Kidney (tissue), 14 donors: ENCODE measurements around the gene FAT1. TPM values are rescaled to one million over a fixed set of nuclear protein-coding genes. Genes with fewer than 3 reads are reported as not detected.

ENCODE experiments used
- DNase-seq, 5 donors: peaks; one replicate each; pipeline ENCODE4 v3.0.0-alpha.2; 2013 to 2020
- FAIRE-seq: peaks from 2 replicates; lab custom pipeline; 2012; peaks lifted over from hg19 to GRCh38; lab: Jason Lieb, UNC
- H3K27ac ChIP-seq, 2 donors: one replicate each; pipeline ENCODE4 v1.7.0; 2013; ENCODE audit warnings: low read depth in 2 of 2, low read length in 2 of 2, inconsistent platforms in 1 of 2
- H3K27me3 ChIP-seq: one replicate; pipeline ENCODE4 v1.7.1; 2013; ENCODE audit warnings: low read length, inconsistent platforms; ENCODE audit not compliant: control insufficient read depth, insufficient read depth
- H3K36me3 ChIP-seq, 3 donors: one replicate each; pipeline versions ENCODE4 v1.7.0 to v1.7.1; 2013; ENCODE audit warnings: low read length in 3 of 3, control low read depth in 1 of 3, inconsistent platforms in 1 of 3; ENCODE audit not compliant: insufficient read depth in 3 of 3, control insufficient read depth in 2 of 3
- H3K4me1 ChIP-seq, 3 donors: one replicate each; pipeline versions ENCODE4 v1.7.0 to v1.7.1; 2013; ENCODE audit warnings: low read length in 3 of 3, inconsistent platforms in 1 of 3, low read depth in 1 of 3; ENCODE audit not compliant: control insufficient read depth in 2 of 3, insufficient read depth in 2 of 3
- H3K4me3 ChIP-seq, 3 donors: one replicate each; pipeline versions ENCODE4 v1.7.0 to v1.8.1; 2013; ENCODE audit warnings: low read length in 3 of 3, control low read depth in 1 of 3, inconsistent platforms in 1 of 3
- H3K9ac ChIP-seq, 3 donors: one replicate each; pipeline versions ENCODE4 v1.7.0 to v1.7.1; 2013; ENCODE audit warnings: low read length in 3 of 3, control low read depth in 1 of 3, inconsistent platforms in 1 of 3
- H3K9me3 ChIP-seq, 3 donors: one replicate each; pipeline versions ENCODE4 v1.7.0 to v1.7.1; 2013; ENCODE audit warnings: low read length in 3 of 3, control low read depth in 1 of 3, inconsistent platforms in 1 of 3; ENCODE audit not compliant: control insufficient read depth in 2 of 3, insufficient read depth in 1 of 3
- CTCF ChIP-seq: IDR thresholded peaks from 3 replicates; pipeline ENCODE4 v1.5.1; 2012; ENCODE audit warnings: mild to moderate bottlenecking, moderate library complexity, borderline replicate concordance; ENCODE audit not compliant: insufficient read depth; ENCODE audit errors: extremely low read depth
- intact Hi-C: fragments of 100-400 bp; cut with DNase I; formaldehyde crosslinking; loops from one replicate; pipeline ENCODE4 v1.11.1; 2022
- polyA plus RNA-seq: library from polyadenylated mRNA; stranded (reverse); fragments of 350-450 nt; fragmentation: Illumina TruSeq; extraction: RNeasy Lipid Tissue Mini Kit (QIAGEN cat#74804); gene quantifications from one replicate; pipeline ENCODE4 v1.2.3, GENCODE V29; 2014; ENCODE audit warnings: low read depth, low replicate concordance; ENCODE audit not compliant: insufficient read depth
- total RNA-seq: library from RNA; stranded (reverse); fragmentation: NEBNext Ultra II Directional; extraction: Animal tissue kit (Norgen Biotek cat#: 25700); gene quantifications from one replicate; pipeline ENCODE4 v1.2.1, GENCODE V29; 2021
- donor health status: control.
- donor health status: control.
- donor health status: control.
- donor health status: control.
- donor health status: control.
- donor health status: DM: yes; HTN: yes; CAD: no.
- donor health status: Normal renal cell carcinoma (clear cell type).

The FAT1 gene
- total and polyA plus RNA-seq, 2 donors from 2014 or later: 62.2 to 254 TPM

DNA sequence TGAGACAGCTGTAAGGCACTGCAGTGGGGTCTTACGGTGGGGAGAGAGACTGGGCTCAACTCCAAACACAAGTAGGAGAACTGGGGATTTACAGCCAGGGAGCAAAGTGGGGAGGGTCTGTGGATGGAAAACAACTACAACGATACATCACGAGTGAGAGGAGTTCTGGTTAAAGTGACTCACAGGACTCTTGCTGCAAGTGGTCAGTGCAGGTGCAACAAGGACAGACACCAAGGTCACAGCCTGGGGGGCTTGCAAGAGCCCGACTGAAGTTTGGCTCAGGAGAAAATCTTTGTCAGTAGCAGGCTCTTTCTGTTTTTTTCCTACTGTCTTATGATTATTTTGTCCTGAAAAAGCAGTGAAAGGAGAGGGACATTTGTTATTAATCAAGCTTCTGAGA lies 10.1 kb upstream of the FAT1 start:
- Histone ChIP-seq H3K4me1 (peaks cover 0 to 3% (median 0%) of the 10 kb centered on the region in 3 donors), H3K4me3 (no peak overlapping the region), H3K36me3 (no peaks in the 10 kb centered on the region), H3K27me3 (no peaks in the 10 kb centered on the region), H3K9me3 (no peaks in the 10 kb centered on the region), H3K27ac (no peak overlapping the region), H3K9ac (peak overlapping the region in 1 of 3 donors; percentile 46)
- DNase-seq (peak in 1 of 5 donors; percentile 34), FAIRE-seq (no peak)
- no peak for TF ChIP-seq CTCF
- intact Hi-C loops: no loop called here

GRCh38 chr4:186730621-186731020 lies 7.0 kb upstream of the FAT1 start:
- peaks cover 0 to 3% (median 0%) of the 10 kb centered on the region in 3 donors for H3K4me1 ChIP-seq

GRCh38 chr4:186729856-186730255 lies 6.2 kb upstream of the FAT1 start:
- H3K36me3 ChIP-seq: no peaks in the 10 kb centered on the region
- no peak for DNase-seq
- no peak for TF ChIP-seq CTCF
- no peak for FAIRE-seq
- H3K4me1 ChIP-seq: peaks cover 0 to 3% (median 0%) of the 10 kb centered on the region in 3 donors
- no peak overlapping the region for H3K27ac ChIP-seq
- no peak overlapping the region for H3K4me3 ChIP-seq
- intact Hi-C loops: no loop called here
- no peak overlapping the region for H3K9ac ChIP-seq
- H3K27me3 ChIP-seq: no peaks in the 10 kb centered on the region
- no peaks in the 10 kb centered on the region for H3K9me3 ChIP-seq

More at GRCh38 chr4:186730621-186731020, 7.0 kb upstream of the FAT1 start:
- intact Hi-C loops: no loop called here
- no peak overlapping the region for H3K9ac ChIP-seq
- TF ChIP-seq CTCF: no peak
- no peaks in the 10 kb centered on the region for H3K9me3 ChIP-seq
- no peak overlapping the region for H3K27ac ChIP-seq
- FAIRE-seq (no peak), DNase-seq (no peak)
- no peaks in the 10 kb centered on the region for H3K27me3 ChIP-seq
- H3K4me3 ChIP-seq: no peak overlapping the region
- H3K36me3 ChIP-seq: no peaks in the 10 kb centered on the region

GRCh38 chr4:186728631-186729271 lies 5.1 kb upstream of the FAT1 start:
- H3K9ac ChIP-seq: no peak overlapping the region
- intact Hi-C loops: no loop called here

More at GRCh38 chr4:186728631-186729271, 5.1 kb upstream of the FAT1 start:
- H3K27ac ChIP-seq: no peak overlapping the region
- H3K4me1 ChIP-seq: peaks cover 0 to 2% (median 0%) of the 10 kb centered on the region in 3 donors
- no peaks in the 10 kb centered on the region for H3K27me3 ChIP-seq
- H3K4me3 ChIP-seq: no peak overlapping the region
- FAIRE-seq: no peak
- no peaks in the 10 kb centered on the region for H3K36me3 ChIP-seq
- TF ChIP-seq CTCF: no peak
- no peaks in the 10 kb centered on the region for H3K9me3 ChIP-seq
- DNase-seq: no peak
